ENCODE data around the gene CFB. TPM values are rescaled to one million over a fixed set of nuclear protein-coding genes. Genes with fewer than 3 reads are reported as not detected.

Gene CFB
- polyA plus RNA-seq, 1 donor (not counting 4 experiments of a cell fraction or from before 2014, with no cell fraction given), result 2.5 TPM

- no peaks in the 10 kb centered on the region for H3K27me3 ChIP-seq (ENCODE audit: control insufficient read depth, extremely low read depth, insufficient read depth, low read length)
- no peak overlapping the region for H3K4me2 ChIP-seq (ENCODE audit: control insufficient read depth, extremely low read depth, insufficient read depth, low read depth, low read length)
- TF ChIP-seq, protein P1, sequence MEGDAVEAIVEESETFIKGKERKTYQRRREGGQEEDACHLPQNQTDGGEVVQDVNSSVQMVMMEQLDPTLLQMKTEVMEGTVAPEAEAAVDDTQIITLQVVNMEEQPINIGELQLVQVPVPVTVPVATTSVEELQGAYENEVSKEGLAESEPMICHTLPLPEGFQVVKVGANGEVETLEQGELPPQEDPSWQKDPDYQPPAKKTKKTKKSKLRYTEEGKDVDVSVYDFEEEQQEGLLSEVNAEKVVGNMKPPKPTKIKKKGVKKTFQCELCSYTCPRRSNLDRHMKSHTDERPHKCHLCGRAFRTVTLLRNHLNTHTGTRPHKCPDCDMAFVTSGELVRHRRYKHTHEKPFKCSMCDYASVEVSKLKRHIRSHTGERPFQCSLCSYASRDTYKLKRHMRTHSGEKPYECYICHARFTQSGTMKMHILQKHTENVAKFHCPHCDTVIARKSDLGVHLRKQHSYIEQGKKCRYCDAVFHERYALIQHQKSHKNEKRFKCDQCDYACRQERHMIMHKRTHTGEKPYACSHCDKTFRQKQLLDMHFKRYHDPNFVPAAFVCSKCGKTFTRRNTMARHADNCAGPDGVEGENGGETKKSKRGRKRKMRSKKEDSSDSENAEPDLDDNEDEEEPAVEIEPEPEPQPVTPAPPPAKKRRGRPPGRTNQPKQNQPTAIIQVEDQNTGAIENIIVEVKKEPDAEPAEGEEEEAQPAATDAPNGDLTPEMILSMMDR (optimal IDR thresholded peaks at IDR 0.05 in 1 of 3, IDR thresholded peaks at IDR 0.05 in 1 of 3, conservative IDR thresholded peaks at IDR 0.05 in 1 of 3; ENCODE audit: extremely low read depth in 1 of 3, insufficient read depth in 2 of 3, low read length in 3 of 3), result no peak
- TF ChIP-seq EZH2 (IDR thresholded peaks at IDR 0.05; ENCODE audit: low read length), result no peak
- H2AFZ ChIP-seq (ENCODE audit: control insufficient read depth, low read length), result no peak overlapping the region
- no peak overlapping the region for H3K27ac ChIP-seq (ENCODE audit: control insufficient read depth, insufficient read depth, low read length)
- H3K4me3 ChIP-seq (ENCODE audit: control insufficient read depth in 2 of 3, extremely low read depth in 1 of 3, insufficient read depth in 2 of 3, low read depth in 1 of 3, low read length in 3 of 3), result no peak overlapping the region
- H3K9ac ChIP-seq (ENCODE audit: control insufficient read depth, extremely low read depth, insufficient read depth, low read length), result no peak overlapping the region
- no peaks in the 10 kb centered on the region for H3K9me1 ChIP-seq (ENCODE audit: control insufficient read depth, extremely low read depth, insufficient read depth, low read length)
- no peaks in the 10 kb centered on the region for H4K20me1 ChIP-seq (ENCODE audit: control insufficient read depth, extremely low read depth, insufficient read depth, low read length)
- H3K79me2 ChIP-seq (ENCODE audit: control insufficient read depth, insufficient read depth, low read length), result peaks cover 20% of the 10 kb centered on the region
- H3K9me3 ChIP-seq (ENCODE audit: control insufficient read depth, low read depth, low read length), result no peaks in the 10 kb centered on the region
- H3K36me3 ChIP-seq (ENCODE audit: control insufficient read depth in 2 of 2, extremely low read depth in 1 of 2, insufficient read depth in 2 of 2, low read length in 2 of 2), result peaks cover 16 to 40% of the 10 kb centered on the region in 2 experiments
- peaks cover 12% of the 10 kb centered on the region for H3K4me1 ChIP-seq (ENCODE audit: control insufficient read depth, extremely low read depth, insufficient read depth, low read length)
- FAIRE-seq (no peak), DNase-seq (ENCODE audit: low read depth, low spot score) (no peak)
- dilution Hi-C loops (cut with MboI; ENCODE audit: extremely low pct_ligation_motif_present, low sequenced_read_pairs), result no loop called here
Observed at GRCh38 chr6:31967926-31968320, 22.0 kb downstream of the CFB start.

GRCh38 chr6:31968326-31968725 lies 22.4 kb downstream of the CFB start:
- no peak for FAIRE-seq
- Histone ChIP-seq H2AFZ (ENCODE audit: control insufficient read depth, low read length) (no peak overlapping the region), H3K9me1 (ENCODE audit: control insufficient read depth, extremely low read depth, insufficient read depth, low read length) (no peaks in the 10 kb centered on the region), H3K27me3 (ENCODE audit: control insufficient read depth, extremely low read depth, insufficient read depth, low read length) (no peaks in the 10 kb centered on the region), H3K27ac (ENCODE audit: control insufficient read depth, insufficient read depth, low read length) (no peak overlapping the region), H3K4me2 (ENCODE audit: control insufficient read depth, extremely low read depth, insufficient read depth, low read depth, low read length) (no peak overlapping the region), H3K4me1 (ENCODE audit: control insufficient read depth, extremely low read depth, insufficient read depth, low read length) (peaks cover 16% of the 10 kb centered on the region), H4K20me1 (ENCODE audit: control insufficient read depth, extremely low read depth, insufficient read depth, low read length) (no peaks in the 10 kb centered on the region), H3K4me3 (ENCODE audit: control insufficient read depth in 2 of 3, extremely low read depth in 1 of 3, insufficient read depth in 2 of 3, low read depth in 1 of 3, low read length in 3 of 3) (no peak overlapping the region), H3K9me3 (ENCODE audit: control insufficient read depth, low read depth, low read length) (no peaks in the 10 kb centered on the region), H3K9ac (ENCODE audit: control insufficient read depth, extremely low read depth, insufficient read depth, low read length) (no peak overlapping the region), H3K36me3 (ENCODE audit: control insufficient read depth in 2 of 2, extremely low read depth in 1 of 2, insufficient read depth in 2 of 2, low read length in 2 of 2) (peaks cover 14 to 39% of the 10 kb centered on the region in 2 experiments), H3K79me2 (ENCODE audit: control insufficient read depth, insufficient read depth, low read length) (peaks cover 24% of the 10 kb centered on the region)
- no peak for DNase-seq (ENCODE audit: low read depth, low spot score)
- TF ChIP-seq, protein P1 (optimal IDR thresholded peaks at IDR 0.05 in 1 of 3, IDR thresholded peaks at IDR 0.05 in 1 of 3, conservative IDR thresholded peaks at IDR 0.05 in 1 of 3; ENCODE audit: extremely low read depth in 1 of 3, insufficient read depth in 2 of 3, low read length in 3 of 3), result no peak
- no peak for TF ChIP-seq EZH2 (IDR thresholded peaks at IDR 0.05; ENCODE audit: low read length)
- dilution Hi-C loops (cut with MboI; ENCODE audit: extremely low pct_ligation_motif_present, low sequenced_read_pairs), result no loop called here
